HUDEP-2 (cell line): ENCODE measurements around the gene JHY.

Experiments
- DNase-seq, 76 experiments: peaks; one replicate each; lab custom pipeline; 2025; ENCODE audit not compliant: unreplicated experiment in 76 of 76; lab: John Stamatoyannopoulos, UW

Gene JHY

GRCh38 chr11:122869622-122870021, 12.9 kb upstream of the JHY start:
- DNase-seq, result no peak

- no peak for DNase-seq
Measured at GRCh38 chr11:122871302-122871701, 11.3 kb upstream of the JHY start.

- no peak for DNase-seq
Measured at GRCh38 chr11:122872046-122872445, 10.5 kb upstream of the JHY start.

- no peak for DNase-seq
Measured at GRCh38 chr11:122874991-122875390, 7.6 kb upstream of the JHY start.

GRCh38 chr11:122877732-122878131, 4.8 kb upstream of the JHY start:
- no peak for DNase-seq

GRCh38 chr11:122879785-122880184, 2.8 kb upstream of the JHY start:
- no peak for DNase-seq

- peak in 10 of 76 experiments; percentile 4 to 34 (median 10) for DNase-seq
Measured at GRCh38 chr11:122882857-122883645, 492 bp downstream of the JHY start.

GRCh38 chr11:122883646-122883979, 1.1 kb downstream of the JHY start:
- no peak for DNase-seq

GRCh38 chr11:122888162-122888561, 5.6 kb downstream of the JHY start:
- DNase-seq, result no peak

GRCh38 chr11:122893131-122893530, 10.6 kb downstream of the JHY start:
- DNase-seq, result no peak

GRCh38 chr11:122895563-122895962, 13.0 kb downstream of the JHY start:
- no peak for DNase-seq

- no peak for DNase-seq
Measured at GRCh38 chr11:122897606-122898210, 15.1 kb downstream of the JHY start.

- no peak for DNase-seq
Measured at GRCh38 chr11:122898799-122899198, 16.2 kb downstream of the JHY start.

GRCh38 chr11:122900587-122901202, 18.1 kb downstream of the JHY start:
- no peak for DNase-seq

- no peak for DNase-seq
Measured at GRCh38 chr11:122902951-122903350, 20.4 kb downstream of the JHY start.

- DNase-seq, result peak in 3 of 76 experiments; percentile 1 to 7 (median 2)
Measured at GRCh38 chr11:122910775-122911174, 28.2 kb downstream of the JHY start.

GRCh38 chr11:122917311-122917710, 34.8 kb downstream of the JHY start:
- DNase-seq, result no peak

- DNase-seq, result no peak
Measured at GRCh38 chr11:122918734-122919133, 36.2 kb downstream of the JHY start.

- DNase-seq, result no peak
Measured at GRCh38 chr11:122920579-122920978, 38.0 kb downstream of the JHY start.

GRCh38 chr11:122922893-122923292, 40.3 kb downstream of the JHY start:
- DNase-seq, result no peak

GRCh38 chr11:122923302-122923701, 40.7 kb downstream of the JHY start:
- DNase-seq, result no peak

GRCh38 chr11:122931510-122931909, 49.0 kb downstream of the JHY start:
- DNase-seq, result no peak
